ENCODE data around the gene LRRC27. TPM values are rescaled to one million over a fixed set of nuclear protein-coding genes. Genes with fewer than 3 reads are reported as not detected.
"Not testable (repeated sequence)": the region's sequence is repeated elsewhere in the genome, so short reads cannot be mapped to it uniquely, and the experiment has no call there.

LRRC27 gene
- total RNA-seq, 1 donor from 2014 or later: 6.3 TPM

- intact Hi-C loops (cut with micrococcal nuclease): not testable (repeated sequence)
Observed at GRCh38 chr10:132386896-132387295, 54.9 kb downstream of the LRRC27 start.

GRCh38 chr10:132387764-132388210 is 55.8 kb downstream of the LRRC27 start:
- intact Hi-C loops (cut with micrococcal nuclease): loop anchor here (1.0 kb wide), 1 partner anchor 66 kb away; no protein-coding TSS in a partner anchor

- intact Hi-C loops (cut with micrococcal nuclease): loop anchor here (1.0 kb wide), 1 partner anchor 64 kb away; no protein-coding TSS in a partner anchor
Observed at GRCh38 chr10:132388891-132389432, 57.0 kb downstream of the LRRC27 start.

- intact Hi-C loops (cut with micrococcal nuclease): no loop called here
Observed at GRCh38 chr10:132389433-132390169, 57.6 kb downstream of the LRRC27 start.

GRCh38 chr10:132390170-132390920 is 58.4 kb downstream of the LRRC27 start:
- intact Hi-C loops (cut with micrococcal nuclease): no loop called here

- intact Hi-C loops (cut with micrococcal nuclease): no loop called here
Observed at GRCh38 chr10:132390921-132391675, 59.1 kb downstream of the LRRC27 start.

GRCh38 chr10:132391676-132392020 is 59.7 kb downstream of the LRRC27 start:
- intact Hi-C loops (cut with micrococcal nuclease): no loop called here

GRCh38 chr10:132392184-132392800 is 60.3 kb downstream of the LRRC27 start:
- intact Hi-C loops (cut with micrococcal nuclease): no loop called here

GRCh38 chr10:132392811-132393694 is 61.1 kb downstream of the LRRC27 start:
- intact Hi-C loops (cut with micrococcal nuclease): no loop called here

GRCh38 chr10:132393695-132394181 is 61.7 kb downstream of the LRRC27 start:
- intact Hi-C loops (cut with micrococcal nuclease): no loop called here

- intact Hi-C loops (cut with micrococcal nuclease): no loop called here
Observed at GRCh38 chr10:132394201-132394811, 62.3 kb downstream of the LRRC27 start.

GRCh38 chr10:132394936-132395703 is 63.1 kb downstream of the LRRC27 start:
- intact Hi-C loops (cut with micrococcal nuclease): loop anchor here (5.0 kb wide), 1 partner anchor 242 kb away; no protein-coding TSS in a partner anchor

GRCh38 chr10:132395704-132396493 is 63.9 kb downstream of the LRRC27 start:
- intact Hi-C loops (cut with micrococcal nuclease): loop anchor here (2.0 to 5.0 kb wide), 2 partner anchors 141 to 241 kb away; partner anchors contain the start of gene INPP5A

- intact Hi-C loops (cut with micrococcal nuclease): loop anchor here (1.0 to 5.0 kb wide), 3 partner anchors 51 to 241 kb away; partner anchors contain the start of gene INPP5A
Observed at GRCh38 chr10:132396494-132397035, 64.6 kb downstream of the LRRC27 start.

GRCh38 chr10:132397036-132397541 is 65.1 kb downstream of the LRRC27 start, which contains the start of gene PWWP2B:
Gene PWWP2B, plus strand, starts transcription at chr10:132397200. Its CDS starts 27 bp downstream, at chr10:132397227.
- intact Hi-C loops (cut with micrococcal nuclease): loop anchor here (1.0 to 5.0 kb wide), 3 partner anchors 50 to 240 kb away; partner anchors contain the start of gene INPP5A

GRCh38 chr10:132397671-132398565 is 65.9 kb downstream of the LRRC27 start:
- intact Hi-C loops (cut with micrococcal nuclease): loop anchor here (1.0 to 5.0 kb wide), 3 partner anchors 49 to 239 kb away; partner anchors contain the start of gene INPP5A
